HCT116 (cell line): ENCODE data around the gene COMMD6. TPM values are rescaled to one million over a fixed set of nuclear protein-coding genes. Genes with fewer than 3 reads are reported as not detected.

Experiments
- ATAC-seq: fragments of 200-7000 bp; cut with Tn5 transposase; 2 replicates; pipeline ENCODE4 v1.9.1; 2020; ENCODE audit warnings: mild to moderate bottlenecking, moderate library complexity
- BruUV-seq: library from RNA; stranded (reverse); fragments of 400-500 nt; replicated peaks from 2 replicates; lab custom pipeline; 2021; lab: Mats Ljungman, UMichigan
- CTCF ChIA-PET: fragments of 300-600 bp; sonication (Branson Sonifier 250); formaldehyde crosslinking; loops from one replicate; lab custom pipeline; 2021; ENCODE audit warnings: antibody characterized with exemption; lab: Charles Lee
- POLR2A ChIA-PET: fragments of 300-600, 350-600 bp; sonication (Branson Sonifier 250); formaldehyde crosslinking; loops from one replicate; lab custom pipeline; 2021; ENCODE audit warnings: antibody characterized with exemption; lab: Charles Lee
- RAD21 ChIA-PET, 2 experiments: fragments of 300-600 bp; sonication (Branson Sonifier 250); formaldehyde crosslinking; loops; one replicate each; lab custom pipeline; 2023; ENCODE audit warnings: low total read pairs in 2 of 2; ENCODE audit not compliant: uncharacterized antibody in 2 of 2, unreplicated experiment in 2 of 2, low non-redundant PET in 1 of 2; lab: Charles Lee
- DNase-seq: peaks from one replicate; pipeline ENCODE4 v3.0.0-alpha.2; 2010; ENCODE audit warnings: low read depth, low spot score
- H2AFZ ChIP-seq: fragments of 200-600 bp; shearing (Covaris generic), sonication (generic); 2 replicates; pipeline ENCODE4 v1.6.1; 2017; ENCODE audit warnings: low read depth, mixed run types, mixed read lengths, antibody characterized with exemption, low read length; ENCODE audit not compliant: poor library complexity, severe bottlenecking
- H3K27ac ChIP-seq: 2 replicates; pipeline ENCODE4 v1.5.1; 2012; ENCODE audit warnings: low read depth, low read length
- H3K27me3 ChIP-seq: fragments of 200-600 bp; sonication (generic); 2 replicates; pipeline ENCODE4 v1.6.1; 2016; ENCODE audit warnings: mixed run types, low read length, mixed read lengths; ENCODE audit not compliant: insufficient read depth
- H3K36me3 ChIP-seq, 2 experiments: fragments of 200-500 bp in 1 of 2; fragments of 200-600 bp in 1 of 2; sonication (Bioruptor generic) in 1 of 2; sonication (generic) in 1 of 2; 2 replicates each; pipeline versions ENCODE4 v1.5.1 to v1.6.1; 2014 to 2016; ENCODE audit warnings: low read length in 2 of 2, inconsistent platforms in 1 of 2, mixed read lengths in 1 of 2, mixed run types in 1 of 2; ENCODE audit not compliant: insufficient read depth in 2 of 2, control insufficient read depth in 1 of 2
- H3K4me1 ChIP-seq, 2 experiments: fragments of 200-600 bp in 1 of 2; sonication (generic) in 1 of 2; 2 replicates each; pipeline versions ENCODE4 v1.5.1 to v1.6.1; 2012 to 2017; ENCODE audit warnings: low read length in 2 of 2, inconsistent platforms in 1 of 2, mild to moderate bottlenecking in 1 of 2, mixed read lengths in 1 of 2, mixed run types in 1 of 2, moderate library complexity in 1 of 2; ENCODE audit not compliant: insufficient read depth in 2 of 2, control insufficient read depth in 1 of 2
- H3K4me2 ChIP-seq: fragments of 200-600 bp; sonication (generic); 2 replicates; pipeline ENCODE4 v1.6.1; 2017; ENCODE audit warnings: mixed run types, low read length, mixed read lengths
- H3K4me3 ChIP-seq, 2 experiments: fragments of 200-600 bp in 1 of 2; sonication (generic) in 1 of 2; replicated peaks in 1 of 2; 2 replicates each; pipeline ENCODE4 v1.5.1; 2011 to 2016; ENCODE audit warnings: low read length in 2 of 2, control low read depth in 1 of 2, low read depth in 1 of 2, mild to moderate bottlenecking in 1 of 2, mixed read lengths in 1 of 2, mixed run types in 1 of 2
- H3K79me2 ChIP-seq: fragments of 200-600 bp; sonication (generic); 2 replicates; pipeline ENCODE4 v1.6.1; 2017; ENCODE audit warnings: mild to moderate bottlenecking, mixed run types, low read length, moderate library complexity, mixed read lengths; ENCODE audit not compliant: insufficient read depth
- H3K9ac ChIP-seq: fragments of 200-600 bp; sonication (generic); 2 replicates; pipeline ENCODE4 v1.6.1; 2016; ENCODE audit warnings: low read length, mixed read lengths
- H3K9me2 ChIP-seq: fragments of 200-600 bp; sonication (generic), shearing (Covaris generic); 2 replicates; pipeline ENCODE4 v1.6.1; 2017; ENCODE audit warnings: mixed run types, mild to moderate bottlenecking, moderate library complexity; ENCODE audit not compliant: insufficient read depth
- H3K9me3 ChIP-seq, 2 experiments: fragments of 200-500 bp in 1 of 2; fragments of 200-600 bp in 1 of 2; sonication (Bioruptor generic) in 1 of 2; sonication (generic) in 1 of 2; 2 replicates each; pipeline ENCODE4 v1.6.1; 2014 to 2017; ENCODE audit warnings: low read length in 2 of 2, mixed read lengths in 2 of 2, inconsistent platforms in 1 of 2, low read depth in 1 of 2, mild to moderate bottlenecking in 1 of 2, mixed run types in 1 of 2, moderate library complexity in 1 of 2; ENCODE audit not compliant: control insufficient read depth in 1 of 2, insufficient read depth in 1 of 2
- H4K20me1 ChIP-seq: fragments of 200-600 bp; sonication (generic), shearing (Covaris generic); 2 replicates; pipeline ENCODE4 v1.6.1; 2017; ENCODE audit warnings: mixed run types, mild to moderate bottlenecking, moderate library complexity; ENCODE audit not compliant: insufficient read depth
- CTCF ChIP-seq, 3 experiments: fragments of 200-600 bp in 1 of 3; sonication (generic) in 1 of 3; IDR thresholded peaks in 2 of 3; conservative IDR thresholded peaks in 1 of 3; 2 replicates each; pipeline ENCODE4 v1.5.1; 2012 to 2017; ENCODE audit warnings: low read depth in 2 of 3, low read length in 2 of 3, antibody characterized with exemption in 1 of 3, borderline replicate concordance in 1 of 3, control low read depth in 1 of 3, mild to moderate bottlenecking in 1 of 3, mixed read lengths in 1 of 3, mixed run types in 1 of 3, moderate library complexity in 1 of 3; ENCODE audit not compliant: insufficient read depth in 1 of 3
- ELF1 ChIP-seq: IDR thresholded peaks from 2 replicates; pipeline ENCODE4 v1.6.1; 2012; ENCODE audit warnings: low read depth, borderline replicate concordance
- FOSL1 ChIP-seq: IDR thresholded peaks from 2 replicates; pipeline ENCODE4 v1.6.1; 2012; ENCODE audit warnings: low read depth
- POLR2AphosphoS5 ChIP-seq: IDR thresholded peaks from 2 replicates; pipeline ENCODE4 v1.6.1; 2011; ENCODE audit warnings: mild to moderate bottlenecking, low read depth, low read length, moderate library complexity
- SRF ChIP-seq: IDR thresholded peaks from 2 replicates; pipeline ENCODE4 v1.6.1; 2012; ENCODE audit warnings: low read depth
- YY1 ChIP-seq: IDR thresholded peaks from 2 replicates; pipeline ENCODE4 v1.6.1; 2011; ENCODE audit warnings: low read length, low read depth, moderate library complexity, mild to moderate bottlenecking; ENCODE audit not compliant: insufficient replicate concordance; ENCODE audit errors: extremely low read depth
- intact Hi-C: fragments of 100-400 bp; cut with micrococcal nuclease; formaldehyde crosslinking; loops from 2 replicates; pipeline ENCODE4 v1.10.0; 2022
- total RNA-seq: library from RNA; stranded (reverse); gene quantifications from one replicate; pipeline ENCODE4 v1.2.1, GENCODE V29; 2021; ENCODE audit not compliant: unreplicated experiment

Gene COMMD6
- total RNA-seq, 1 experiment from 2014 or later: 108 TPM

- intact Hi-C loops: no loop called here
- ATAC-seq: no peak
- H3K9me2 ChIP-seq: no peaks in the 10 kb centered on the region
- no peaks in the 10 kb centered on the region for H3K4me1 ChIP-seq
- no peaks in the 10 kb centered on the region for H4K20me1 ChIP-seq
- ChIA-PET RAD21 (no interaction called here), POLR2A (no interaction called here), CTCF (no interaction called here)
- no peaks in the 10 kb centered on the region for H3K36me3 ChIP-seq
- H3K79me2 ChIP-seq: 0 out of 2 replicates have a peak, but pooled peaks cover 8% of the 10 kb centered on the region
- H3K4me2 ChIP-seq: no peak overlapping the region
- no peak overlapping the region for H3K4me3 ChIP-seq
- H3K27ac ChIP-seq: no peak overlapping the region
- no peak overlapping the region for H3K9ac ChIP-seq
- no peaks in the 10 kb centered on the region for H3K27me3 ChIP-seq
- H2AFZ ChIP-seq: no peak overlapping the region
- DNase-seq: no peak
- TF ChIP-seq YY1 (no peak), FOSL1 (no peak), POLR2AphosphoS5 (no peak), ELF1 (no peak), SRF (no peak)
- BruUV-seq: no TSS peak
- H3K9me3 ChIP-seq: no peaks in the 10 kb centered on the region; a peak in 1 of 4 replicates
Measured at GRCh38 chr13:75581874-75582640, 44.4 kb upstream of the COMMD6 start.

- CTCF ChIA-PET: no interaction called here
Measured at GRCh38 chr13:75579529-75579928, 41.9 kb upstream of the COMMD6 start.

More at GRCh38 chr13:75579529-75579928, 41.9 kb upstream of the COMMD6 start:
- Histone ChIP-seq H3K27me3 (no peaks in the 10 kb centered on the region), H3K79me2 (0 out of 2 replicates have a peak, but pooled peaks cover 8% of the 10 kb centered on the region), H3K27ac (no peak overlapping the region), H4K20me1 (no peaks in the 10 kb centered on the region), H3K4me1 (no peaks in the 10 kb centered on the region), H3K9me3 (no peaks in the 10 kb centered on the region; a peak in 1 of 4 replicates), H3K9me2 (no peaks in the 10 kb centered on the region), H2AFZ (no peak overlapping the region), H3K9ac (no peak overlapping the region), H3K4me2 (no peak overlapping the region), H3K36me3 (no peaks in the 10 kb centered on the region), H3K4me3 (no peak overlapping the region)
- ATAC-seq (no peak), DNase-seq (no peak)
- intact Hi-C loops: loop anchor here (10.0 kb wide), 1 partner anchor 1325 kb away; no protein-coding TSS in a partner anchor
- TF ChIP-seq CTCF (IDR thresholded peaks at IDR 0.05 in 2 of 3, conservative IDR thresholded peaks at IDR 0.05 in 1 of 3; ENCODE audit: borderline replicate concordance in 1 of 3, insufficient read depth in 1 of 3, low read depth in 2 of 3, low read length in 2 of 3): no peak
- no TSS peak for BruUV-seq
- RAD21 ChIA-PET: no interaction called here
- POLR2A ChIA-PET: no interaction called here
